Epithelial cell of esophagus (primary cell): ENCODE data around the gene ELP2.
A peak's percentile ranks its signal among the peaks of the same experiment; 100 is the strongest.
"Not testable (repeated sequence)": the region's sequence is repeated elsewhere in the genome, so short reads cannot be mapped to it uniquely, and the experiment has no call there.

Experiments
- DNase-seq: peaks from one replicate; pipeline ENCODE4 v3.0.0; 2010; ENCODE audit warnings: low read depth
- H3K4me3 ChIP-seq: 2 replicates; pipeline ENCODE4 v1.5.1; 2011; ENCODE audit warnings: mild to moderate bottlenecking, low read length, control low read depth
- TF ChIP-seq, protein P1 (sequence below): IDR thresholded peaks from 2 replicates; pipeline ENCODE4 v1.5.1; 2011; ENCODE audit warnings: low read depth, mild to moderate bottlenecking, low read length, control low read depth, inconsistent platforms; ENCODE audit not compliant: insufficient read depth; ENCODE audit errors: missing control alignments

Gene ELP2

DNA sequence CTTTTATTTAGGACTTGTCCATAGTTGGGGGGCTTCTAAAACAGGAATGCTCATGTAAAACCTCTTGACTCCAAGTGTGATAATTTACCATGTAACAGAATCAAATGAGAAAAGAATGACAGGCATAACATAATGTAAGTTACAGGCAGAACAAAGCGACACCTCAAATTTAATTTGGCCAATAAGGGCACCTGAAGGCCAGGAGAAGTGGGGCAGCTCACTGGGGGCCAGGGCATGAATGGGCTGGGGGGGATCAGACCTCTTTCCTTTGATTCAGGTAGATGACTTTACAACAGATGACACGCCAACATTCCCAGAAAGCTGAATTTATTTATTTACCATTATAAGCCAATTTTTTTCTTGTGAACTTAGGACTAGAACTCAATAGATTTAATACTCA lies 72.1 kb downstream of the ELP2 start:
- no peak overlapping the region for H3K4me3 ChIP-seq
- DNase-seq: no peak
- TF ChIP-seq, protein P1, sequence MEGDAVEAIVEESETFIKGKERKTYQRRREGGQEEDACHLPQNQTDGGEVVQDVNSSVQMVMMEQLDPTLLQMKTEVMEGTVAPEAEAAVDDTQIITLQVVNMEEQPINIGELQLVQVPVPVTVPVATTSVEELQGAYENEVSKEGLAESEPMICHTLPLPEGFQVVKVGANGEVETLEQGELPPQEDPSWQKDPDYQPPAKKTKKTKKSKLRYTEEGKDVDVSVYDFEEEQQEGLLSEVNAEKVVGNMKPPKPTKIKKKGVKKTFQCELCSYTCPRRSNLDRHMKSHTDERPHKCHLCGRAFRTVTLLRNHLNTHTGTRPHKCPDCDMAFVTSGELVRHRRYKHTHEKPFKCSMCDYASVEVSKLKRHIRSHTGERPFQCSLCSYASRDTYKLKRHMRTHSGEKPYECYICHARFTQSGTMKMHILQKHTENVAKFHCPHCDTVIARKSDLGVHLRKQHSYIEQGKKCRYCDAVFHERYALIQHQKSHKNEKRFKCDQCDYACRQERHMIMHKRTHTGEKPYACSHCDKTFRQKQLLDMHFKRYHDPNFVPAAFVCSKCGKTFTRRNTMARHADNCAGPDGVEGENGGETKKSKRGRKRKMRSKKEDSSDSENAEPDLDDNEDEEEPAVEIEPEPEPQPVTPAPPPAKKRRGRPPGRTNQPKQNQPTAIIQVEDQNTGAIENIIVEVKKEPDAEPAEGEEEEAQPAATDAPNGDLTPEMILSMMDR: no peak

DNA sequence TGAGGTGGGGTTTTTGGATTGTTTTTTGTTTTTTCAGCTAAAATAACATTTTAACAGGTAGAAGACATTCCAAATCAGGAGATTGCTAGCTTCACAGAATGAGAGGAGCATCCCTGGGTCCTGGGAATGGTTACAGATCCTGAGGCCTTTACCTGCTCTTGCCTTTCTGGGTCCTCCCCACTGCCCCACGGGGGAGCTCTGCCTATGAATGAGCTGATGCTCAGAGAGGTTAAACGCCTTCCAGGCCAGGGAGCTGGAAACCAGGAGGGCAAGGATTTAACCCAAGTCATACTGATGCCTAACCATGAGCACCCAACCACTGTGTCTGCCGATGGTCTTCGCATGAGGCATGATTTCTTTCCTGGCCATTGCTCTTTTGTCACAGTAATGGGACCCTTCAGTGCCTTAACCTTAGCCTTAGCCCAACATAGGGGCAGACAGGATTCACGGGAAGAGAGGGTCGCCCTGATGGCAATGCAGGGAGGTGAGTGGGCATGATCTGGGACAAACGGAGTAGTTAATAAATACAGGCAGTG lies 73.7 kb downstream of the ELP2 start:
- TF ChIP-seq, protein P1: no peak
- no peak for DNase-seq
- H3K4me3 ChIP-seq: no peak overlapping the region

DNA sequence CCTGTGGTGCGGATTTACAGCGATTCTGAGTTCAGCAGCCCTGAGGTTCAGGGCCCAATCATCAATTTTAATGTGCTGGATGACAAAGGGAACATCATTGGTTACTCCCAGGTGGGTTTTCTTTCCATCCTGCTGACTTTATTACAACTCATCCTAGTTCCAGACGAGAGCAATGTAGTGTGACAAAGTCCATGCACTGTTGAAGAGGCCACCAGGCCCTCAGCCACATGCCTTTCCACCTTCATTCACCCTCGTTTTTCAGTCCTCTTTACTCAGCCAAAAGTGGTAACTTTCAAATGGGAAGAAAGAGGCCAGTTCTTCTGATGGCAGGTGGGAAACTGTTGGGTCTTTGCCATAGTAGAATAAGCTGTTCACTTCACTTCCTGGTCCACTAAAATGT lies 75.5 kb downstream of the ELP2 start:
- no peak for DNase-seq
- H3K4me3 ChIP-seq: no peak overlapping the region
- TF ChIP-seq, protein P1: no peak

DNA sequence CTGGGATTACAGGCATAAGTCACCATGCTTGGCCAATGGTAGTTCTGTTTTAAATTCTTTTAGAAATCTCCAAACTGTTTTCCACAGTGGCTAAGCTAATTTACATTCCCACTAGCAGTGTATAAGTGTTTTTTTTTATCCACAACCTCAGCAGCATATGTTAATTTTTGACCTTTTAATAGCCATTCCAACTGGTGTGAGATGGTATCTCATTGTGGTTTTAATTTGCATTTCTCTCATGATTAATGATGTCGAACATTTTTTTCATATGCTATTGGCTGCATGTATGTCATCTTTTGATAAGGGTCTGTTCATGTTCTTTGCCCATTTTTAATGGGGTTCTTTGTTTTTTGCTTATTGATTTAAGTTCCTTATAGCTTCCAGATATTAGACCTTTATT lies 77.6 kb downstream of the ELP2 start:
- no peak overlapping the region for H3K4me3 ChIP-seq
- TF ChIP-seq, protein P1: no peak
- DNase-seq: no peak

DNA sequence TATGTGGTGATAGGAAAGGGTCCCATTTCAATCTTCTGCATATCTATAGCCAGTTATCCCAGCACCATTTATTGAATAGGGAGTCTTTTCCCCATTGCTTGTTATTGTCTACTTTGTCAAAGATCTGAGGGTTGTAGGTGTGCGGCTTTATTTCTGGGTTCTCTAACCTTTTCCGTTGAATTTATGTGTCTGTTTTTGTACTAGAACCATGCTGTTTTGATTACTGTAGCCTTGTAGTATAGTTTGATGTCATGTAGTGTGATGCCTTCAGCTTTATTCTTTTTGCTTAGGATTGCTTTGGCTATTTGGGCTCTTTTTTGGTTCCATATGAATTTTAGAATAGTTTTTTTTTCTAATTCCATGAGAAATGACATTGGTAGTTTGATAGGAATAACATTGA lies 78.3 kb downstream of the ELP2 start:
- not testable (repeated sequence) for H3K4me3 ChIP-seq, DNase-seq

DNA sequence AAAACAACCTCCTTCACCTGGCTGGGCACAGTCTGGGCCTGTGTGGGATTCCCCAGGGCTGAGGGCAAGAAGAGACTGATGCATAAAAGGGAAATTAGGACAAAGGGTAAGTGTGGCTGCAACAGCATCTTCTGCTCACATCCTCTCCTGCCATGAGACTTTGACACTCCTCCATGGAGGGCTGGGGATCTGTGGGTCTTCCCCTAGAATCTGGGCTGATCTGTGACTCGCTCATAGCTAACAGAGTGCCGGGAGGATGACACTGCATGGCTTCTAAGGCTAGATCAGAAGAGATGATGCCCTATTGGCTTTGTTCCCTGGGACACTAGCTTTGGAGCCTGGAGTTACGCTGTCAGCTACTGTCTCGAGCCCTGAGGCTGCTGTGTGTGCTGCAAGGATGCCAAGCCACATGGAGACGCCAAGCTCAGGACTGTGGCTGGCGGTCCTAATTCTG lies 81.9 kb downstream of the ELP2 start:
- peak; percentile 56 for DNase-seq

DNA sequence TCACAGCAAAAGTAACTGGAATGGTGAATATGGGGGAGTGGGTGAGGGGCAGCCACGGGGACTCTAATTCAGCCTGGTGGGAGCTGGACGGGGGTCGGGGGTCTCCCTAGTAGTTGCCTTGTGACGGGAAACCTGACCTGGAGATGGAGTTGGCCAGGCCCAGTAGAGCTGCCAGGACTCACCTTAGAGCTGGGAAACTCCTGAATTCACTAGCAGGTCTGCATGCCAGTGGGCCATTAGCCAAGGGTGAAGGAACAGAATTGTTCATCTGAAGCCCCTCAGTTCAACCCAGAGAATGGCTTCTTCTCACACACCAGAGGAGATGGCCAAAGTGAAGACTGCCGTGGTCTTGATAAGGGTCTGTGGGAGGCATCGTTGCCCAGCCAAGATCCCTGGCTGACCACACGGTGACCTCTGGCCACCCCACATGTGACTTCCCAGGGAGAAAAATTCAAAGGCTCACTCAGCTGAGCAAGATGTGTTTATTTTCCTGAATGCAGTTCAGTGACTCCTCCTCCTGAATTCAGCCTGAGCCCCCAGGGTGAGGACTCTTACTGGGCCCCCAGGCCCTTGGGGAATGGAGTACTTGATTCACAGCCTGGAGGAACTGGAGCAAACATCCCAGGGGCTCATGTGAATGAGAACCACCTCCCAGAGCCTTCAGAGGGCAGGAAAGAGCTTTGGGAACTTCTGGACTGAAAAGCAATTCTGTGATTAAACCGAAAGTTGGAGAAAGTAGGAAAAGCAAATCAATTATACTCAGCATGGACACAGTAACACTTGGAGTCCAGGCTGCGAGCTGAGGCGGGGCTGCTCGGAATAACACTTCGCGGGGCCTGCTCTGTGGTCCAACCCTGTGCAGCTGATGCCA lies 82.8 kb downstream of the ELP2 start:
- TF ChIP-seq, protein P1: no peak
- H3K4me3 ChIP-seq: no peak overlapping the region
- DNase-seq: no peak

More for the DNA sequence above, 81.9 kb downstream of the ELP2 start:
- no peak overlapping the region for H3K4me3 ChIP-seq
- TF ChIP-seq, protein P1: no peak
